GM12872 (cell line): Measurements from ENCODE around the gene MLLT3.

Experiments
- TF ChIP-seq, protein P1 (sequence below): IDR thresholded peaks from 3 replicates; pipeline ENCODE4 v1.5.1; 2011; ENCODE audit warnings: low read depth, mild to moderate bottlenecking, low read length, moderate library complexity; ENCODE audit not compliant: insufficient read depth

MLLT3 gene

DNA sequence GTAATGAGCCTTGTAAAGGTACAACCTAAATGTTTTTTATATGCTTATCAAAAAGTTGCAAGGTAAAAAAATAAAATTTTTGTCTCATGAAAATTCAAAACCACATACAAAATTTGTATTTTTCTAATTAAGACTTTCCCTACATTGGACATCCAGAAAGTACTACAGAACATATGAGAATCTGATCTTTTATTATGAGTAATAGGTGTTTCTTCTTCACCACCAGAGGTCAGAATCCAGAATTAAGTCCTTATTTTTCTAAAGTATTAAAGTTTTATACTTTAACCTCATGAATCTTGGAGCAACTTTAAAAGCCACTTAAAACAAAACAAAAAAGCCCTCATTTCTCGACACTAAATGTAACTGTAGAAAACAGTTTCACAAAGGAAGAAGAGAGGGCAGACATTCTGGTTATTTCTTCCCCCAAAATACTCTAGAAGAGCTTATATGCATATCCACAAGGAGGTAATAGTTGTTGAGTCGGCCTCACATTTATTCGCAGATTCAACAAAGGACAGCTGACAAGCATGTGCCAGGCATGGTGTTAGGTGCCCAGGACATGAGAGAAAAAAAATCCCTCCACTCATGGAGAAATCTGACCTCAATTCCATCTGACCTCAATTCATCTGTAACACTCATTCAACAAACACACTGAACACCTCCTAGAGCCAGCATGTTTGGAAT, 69.3 kb downstream of the MLLT3 start:
- TF ChIP-seq, protein P1, sequence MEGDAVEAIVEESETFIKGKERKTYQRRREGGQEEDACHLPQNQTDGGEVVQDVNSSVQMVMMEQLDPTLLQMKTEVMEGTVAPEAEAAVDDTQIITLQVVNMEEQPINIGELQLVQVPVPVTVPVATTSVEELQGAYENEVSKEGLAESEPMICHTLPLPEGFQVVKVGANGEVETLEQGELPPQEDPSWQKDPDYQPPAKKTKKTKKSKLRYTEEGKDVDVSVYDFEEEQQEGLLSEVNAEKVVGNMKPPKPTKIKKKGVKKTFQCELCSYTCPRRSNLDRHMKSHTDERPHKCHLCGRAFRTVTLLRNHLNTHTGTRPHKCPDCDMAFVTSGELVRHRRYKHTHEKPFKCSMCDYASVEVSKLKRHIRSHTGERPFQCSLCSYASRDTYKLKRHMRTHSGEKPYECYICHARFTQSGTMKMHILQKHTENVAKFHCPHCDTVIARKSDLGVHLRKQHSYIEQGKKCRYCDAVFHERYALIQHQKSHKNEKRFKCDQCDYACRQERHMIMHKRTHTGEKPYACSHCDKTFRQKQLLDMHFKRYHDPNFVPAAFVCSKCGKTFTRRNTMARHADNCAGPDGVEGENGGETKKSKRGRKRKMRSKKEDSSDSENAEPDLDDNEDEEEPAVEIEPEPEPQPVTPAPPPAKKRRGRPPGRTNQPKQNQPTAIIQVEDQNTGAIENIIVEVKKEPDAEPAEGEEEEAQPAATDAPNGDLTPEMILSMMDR = 0 out of 3 replicates have a peak, but pooled peaks have one; percentile 2

DNA sequence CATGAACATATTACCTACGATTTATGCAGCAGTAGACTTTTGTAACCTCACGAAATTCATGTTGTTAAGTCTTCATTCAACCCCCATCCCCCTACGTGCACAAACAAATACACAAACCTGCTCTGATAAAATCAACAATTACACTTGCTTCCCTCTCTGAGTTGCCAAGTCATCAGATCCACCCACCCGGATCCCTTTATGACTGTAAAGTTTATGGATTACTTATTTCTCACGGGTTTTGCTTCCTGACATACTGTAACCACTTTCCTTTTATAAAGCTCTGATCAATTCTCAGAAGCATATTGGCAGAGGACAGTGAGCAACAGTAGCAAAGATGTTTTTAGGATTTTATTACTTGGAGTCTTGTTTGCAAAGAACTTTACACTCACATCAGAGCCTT, 70.5 kb downstream of the MLLT3 start:
- TF ChIP-seq, protein P1 = no peak

DNA sequence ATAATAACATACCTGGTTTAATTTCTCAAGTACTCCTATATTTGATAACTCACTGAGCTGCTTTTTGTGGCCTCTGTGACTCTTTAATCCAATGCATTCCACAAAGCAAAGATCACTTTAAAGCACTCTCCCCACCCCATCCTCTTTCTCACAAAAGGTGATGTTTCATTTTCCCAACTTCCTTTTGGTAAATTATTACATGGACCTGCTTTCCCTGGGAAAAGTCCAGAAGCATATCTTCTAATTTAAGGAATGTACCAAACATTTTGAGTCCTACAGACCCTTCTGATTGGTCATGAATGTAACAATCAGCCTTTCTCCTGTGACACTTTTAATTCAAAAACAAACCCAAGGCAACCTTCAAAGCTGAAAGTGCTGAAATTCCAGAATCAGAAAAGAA, 71.1 kb downstream of the MLLT3 start:
- TF ChIP-seq, protein P1 = no peak

DNA sequence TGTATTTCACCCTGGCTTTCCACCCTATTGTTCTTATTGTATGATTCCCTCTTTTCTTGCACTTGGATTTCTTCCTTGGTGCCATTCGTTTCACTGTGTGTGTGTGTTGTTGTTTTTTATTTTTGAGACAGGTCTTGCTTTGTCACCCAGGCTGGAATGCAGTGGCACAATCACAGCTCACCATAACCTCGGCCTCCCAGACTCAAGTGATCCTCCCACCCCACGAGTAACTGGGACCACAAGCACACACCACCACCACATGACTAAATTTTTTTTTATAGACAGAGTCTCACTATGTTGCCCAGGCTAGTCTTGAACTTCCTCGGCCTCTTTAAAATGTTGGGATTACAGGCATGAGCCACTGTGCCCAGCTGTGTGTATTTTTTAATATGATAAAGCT, 72.0 kb downstream of the MLLT3 start:
- TF ChIP-seq, protein P1 = no peak

DNA sequence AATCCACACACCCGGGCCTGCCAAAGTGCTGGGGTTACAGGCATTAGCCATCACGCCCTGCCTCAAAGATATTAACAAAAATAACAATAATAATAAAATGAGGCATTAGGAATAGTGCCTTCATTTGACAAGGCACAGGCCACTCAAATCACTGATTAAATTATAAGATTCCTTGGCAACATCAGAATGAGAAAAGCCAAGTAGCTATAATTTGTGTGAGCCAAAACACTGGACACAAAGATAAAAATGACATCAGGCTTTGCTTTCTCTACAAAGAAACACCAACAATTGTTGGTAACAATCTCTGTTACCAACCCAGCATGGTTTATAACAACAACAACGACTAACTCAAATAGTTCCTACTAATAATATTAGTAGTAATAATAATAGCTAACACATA, 73.2 kb downstream of the MLLT3 start:
- TF ChIP-seq, protein P1 = no peak

DNA sequence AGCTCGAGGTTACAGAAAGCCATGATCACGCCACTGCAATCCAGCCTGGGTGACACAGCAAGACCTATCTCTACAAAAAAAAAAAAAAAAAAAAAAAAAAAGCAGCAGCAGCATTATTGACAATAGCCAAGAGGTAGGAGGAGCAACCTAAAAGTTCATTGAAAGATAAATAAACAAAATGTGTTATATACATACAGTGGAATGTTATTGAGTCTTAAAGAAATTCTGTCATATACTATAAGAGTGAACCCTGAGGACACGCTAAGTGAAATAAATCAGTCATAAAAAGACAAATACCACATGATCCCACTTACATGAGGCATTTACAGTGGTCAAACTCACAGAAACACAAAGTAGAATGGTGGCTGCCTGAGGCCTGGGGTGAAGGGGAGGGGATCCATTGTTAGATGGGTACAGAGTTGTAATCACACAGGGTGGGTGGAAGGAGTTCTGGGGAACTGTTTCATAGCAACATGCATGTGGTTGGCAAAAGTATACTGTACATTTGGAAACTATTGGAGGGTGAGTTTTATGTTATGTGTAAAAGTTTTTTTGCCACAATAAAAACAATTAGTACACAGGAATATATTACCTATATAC, 77.2 kb downstream of the MLLT3 start:
- TF ChIP-seq, protein P1 = no peak

DNA sequence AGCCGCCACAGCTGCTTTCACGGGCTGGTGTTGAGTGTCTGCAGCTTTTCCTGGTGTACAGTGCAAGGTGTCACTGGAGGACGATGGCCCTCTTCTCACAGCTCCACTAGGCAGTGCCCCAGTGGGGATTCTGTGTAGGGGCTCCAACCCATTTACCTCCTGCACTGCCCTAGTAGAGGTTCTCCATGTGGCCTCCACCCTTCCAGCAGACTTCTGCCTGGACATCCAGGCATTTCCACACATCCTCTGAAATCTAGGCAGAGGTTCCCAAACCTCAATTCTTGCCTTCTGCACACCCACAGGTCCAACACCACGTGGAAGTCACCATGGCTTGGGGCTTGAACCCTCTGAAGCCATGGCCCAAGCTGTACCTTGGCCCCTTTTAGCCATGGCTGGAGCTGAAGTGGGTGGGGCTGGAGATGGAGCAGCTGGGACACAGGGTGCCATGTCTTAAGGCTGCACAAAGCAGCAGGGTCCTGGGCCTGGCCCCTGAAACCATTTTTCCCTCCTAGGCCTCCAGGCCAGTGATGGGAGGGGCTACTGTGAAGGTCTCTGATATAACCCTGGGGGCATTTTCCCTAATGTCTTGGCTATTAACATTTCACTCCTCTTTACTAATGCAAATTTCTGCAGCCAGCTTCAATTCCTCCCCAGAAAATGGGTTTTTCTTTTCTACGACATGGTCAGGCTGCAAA, 82.0 kb downstream of the MLLT3 start:
- TF ChIP-seq, protein P1 = no peak
